ENCODE results near the gene LRIG1.
"Not testable (repeated sequence)": the region's sequence is repeated elsewhere in the genome, so short reads cannot be mapped to it uniquely, and the experiment has no call there.

The LRIG1 gene

GRCh38 chr3:66425032-66425431 is 75.8 kb downstream of the LRIG1 start:
- H3K4me1 ChIP-seq (ENCODE audit: insufficient read depth, low read length) = no peaks in the 10 kb centered on the region
- ATAC-seq (ENCODE audit: insufficient read depth, low read depth) (no peak), DNase-seq (no peak)
- H4K20me1 ChIP-seq (ENCODE audit: insufficient read depth, low read length) = no peaks in the 10 kb centered on the region
- 0 out of 2 replicates have a peak, but pooled peaks cover 6% of the 10 kb centered on the region for H3K36me3 ChIP-seq (ENCODE audit: insufficient read depth, low read length)
- TF ChIP-seq EZH2 (IDR thresholded peaks at IDR 0.05; ENCODE audit: borderline replicate concordance, low read depth, low read length, severe bottlenecking) (no peak), CTCF (IDR thresholded peaks at IDR 0.05; ENCODE audit: borderline replicate concordance, extremely low read depth, low read length, poor library complexity, severe bottlenecking) (no peak)
- no peak overlapping the region for H3K9ac ChIP-seq (ENCODE audit: low read depth, low read length)
- no peak overlapping the region for H2AFZ ChIP-seq (ENCODE audit: low read depth, low read length)
- H3K4me2 ChIP-seq (ENCODE audit: insufficient read depth, low read length) = no peak overlapping the region
- no peaks in the 10 kb centered on the region for H3K79me2 ChIP-seq (ENCODE audit: insufficient read depth, low read length)
- no peak overlapping the region for H3K4me3 ChIP-seq (ENCODE audit: low read depth in 1 of 2, low read length in 2 of 2)
- no peaks in the 10 kb centered on the region for H3K27me3 ChIP-seq (ENCODE audit: insufficient read depth, low read length, poor library complexity)
- no peak overlapping the region for H3K27ac ChIP-seq (ENCODE audit: low read length)
- H3K9me3 ChIP-seq (ENCODE audit: insufficient read depth, low read length, severe bottlenecking) = peaks cover 13% of the 10 kb centered on the region

DNA sequence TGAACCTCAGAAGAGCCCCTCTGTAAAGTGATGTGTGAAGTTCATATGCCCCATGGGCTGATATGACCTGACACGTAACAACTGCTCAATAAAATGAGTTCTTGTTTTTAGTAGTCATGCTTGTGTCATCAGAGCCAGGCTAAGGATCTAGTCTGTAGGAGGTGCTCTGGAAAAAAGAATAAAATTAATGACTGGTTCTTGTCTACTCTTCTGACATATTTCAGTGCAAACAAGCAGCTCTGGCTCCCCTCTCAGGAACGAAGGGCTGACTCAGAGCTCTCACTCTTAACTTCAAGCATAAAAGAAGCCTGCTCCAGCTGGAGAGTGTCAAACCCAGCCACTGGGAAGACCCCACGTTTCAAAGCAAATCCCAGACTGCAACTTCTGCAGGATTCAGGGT is 77.0 kb downstream of the LRIG1 start:
- no peak overlapping the region for H3K4me3 ChIP-seq (ENCODE audit: low read depth in 1 of 2, low read length in 2 of 2)

DNA sequence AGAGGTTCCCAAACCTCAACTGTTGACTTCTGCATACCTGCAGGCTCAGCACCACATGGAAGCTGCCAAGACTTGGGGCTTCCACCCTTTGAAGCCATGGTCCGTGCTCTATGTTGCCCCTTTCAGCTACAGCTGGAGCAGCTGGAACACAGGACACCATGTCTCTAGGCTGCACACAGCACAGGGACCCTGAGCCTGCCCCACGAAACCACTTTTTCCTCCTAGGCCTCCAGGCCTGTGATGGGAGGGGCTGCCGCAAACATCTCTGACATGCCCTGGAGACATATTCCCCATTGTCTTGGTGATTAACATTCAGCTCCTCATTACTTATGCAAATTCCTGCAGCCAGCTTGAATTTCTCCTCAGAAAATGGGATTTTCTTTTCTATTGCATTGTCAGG is 78.9 kb downstream of the LRIG1 start:
- H2AFZ ChIP-seq (ENCODE audit: low read depth, low read length); H3K79me2 ChIP-seq (ENCODE audit: insufficient read depth, low read length); H3K9ac ChIP-seq (ENCODE audit: low read depth, low read length); H3K4me1 ChIP-seq (ENCODE audit: insufficient read depth, low read length); DNase-seq; H3K27me3 ChIP-seq (ENCODE audit: insufficient read depth, low read length, poor library complexity); H3K36me3 ChIP-seq (ENCODE audit: insufficient read depth, low read length); H3K4me3 ChIP-seq (ENCODE audit: low read depth in 1 of 2, low read length in 2 of 2); H4K20me1 ChIP-seq (ENCODE audit: insufficient read depth, low read length); ATAC-seq (ENCODE audit: insufficient read depth, low read depth); H3K27ac ChIP-seq (ENCODE audit: low read length); H3K4me2 ChIP-seq (ENCODE audit: insufficient read depth, low read length): not testable (repeated sequence)
- peaks cover 13% of the 10 kb centered on the region for H3K9me3 ChIP-seq (ENCODE audit: insufficient read depth, low read length, severe bottlenecking)

More for the DNA sequence above, 77.0 kb downstream of the LRIG1 start:
- H3K4me1 ChIP-seq (ENCODE audit: insufficient read depth, low read length) = no peaks in the 10 kb centered on the region
- H3K9me3 ChIP-seq (ENCODE audit: insufficient read depth, low read length, severe bottlenecking) = peaks cover 13% of the 10 kb centered on the region
- no peak overlapping the region for H2AFZ ChIP-seq (ENCODE audit: low read depth, low read length)
- H4K20me1 ChIP-seq (ENCODE audit: insufficient read depth, low read length) = no peaks in the 10 kb centered on the region
- ATAC-seq (ENCODE audit: insufficient read depth, low read depth) = no peak
- TF ChIP-seq EZH2 (IDR thresholded peaks at IDR 0.05; ENCODE audit: borderline replicate concordance, low read depth, low read length, severe bottlenecking) (no peak), CTCF (IDR thresholded peaks at IDR 0.05; ENCODE audit: borderline replicate concordance, extremely low read depth, low read length, poor library complexity, severe bottlenecking) (no peak)
- no peak for DNase-seq
- no peak overlapping the region for H3K4me2 ChIP-seq (ENCODE audit: insufficient read depth, low read length)
- no peaks in the 10 kb centered on the region for H3K27me3 ChIP-seq (ENCODE audit: insufficient read depth, low read length, poor library complexity)
- 0 out of 2 replicates have a peak, but pooled peaks cover 6% of the 10 kb centered on the region for H3K36me3 ChIP-seq (ENCODE audit: insufficient read depth, low read length)
- no peak overlapping the region for H3K27ac ChIP-seq (ENCODE audit: low read length)
- no peaks in the 10 kb centered on the region for H3K79me2 ChIP-seq (ENCODE audit: insufficient read depth, low read length)
- no peak overlapping the region for H3K9ac ChIP-seq (ENCODE audit: low read depth, low read length)

GRCh38 chr3:66421144-66421543 is 79.7 kb downstream of the LRIG1 start:
- H3K27ac ChIP-seq (ENCODE audit: low read length); H3K36me3 ChIP-seq (ENCODE audit: insufficient read depth, low read length); H3K9ac ChIP-seq (ENCODE audit: low read depth, low read length); ATAC-seq (ENCODE audit: insufficient read depth, low read depth); H2AFZ ChIP-seq (ENCODE audit: low read depth, low read length); H3K27me3 ChIP-seq (ENCODE audit: insufficient read depth, low read length, poor library complexity); H4K20me1 ChIP-seq (ENCODE audit: insufficient read depth, low read length); H3K79me2 ChIP-seq (ENCODE audit: insufficient read depth, low read length); H3K4me1 ChIP-seq (ENCODE audit: insufficient read depth, low read length); H3K4me2 ChIP-seq (ENCODE audit: insufficient read depth, low read length); H3K4me3 ChIP-seq (ENCODE audit: low read depth in 1 of 2, low read length in 2 of 2); DNase-seq: not testable (repeated sequence)
- peaks cover 13% of the 10 kb centered on the region for H3K9me3 ChIP-seq (ENCODE audit: insufficient read depth, low read length, severe bottlenecking)
